Spleen (tissue), 7 donors: ENCODE measurements around the gene IQSEC1.

ENCODE experiments used
- POLR2A ChIP-seq, 3 donors: fragments of 450-650 bp; IDR thresholded peaks; one replicate each; pipeline ENCODE4 v1.5.1; 2017; ENCODE audit warnings: antibody characterized with exemption in 3 of 3, mild to moderate bottlenecking in 1 of 3
- POLR2AphosphoS5 ChIP-seq, 3 donors: sonication (generic); formaldehyde crosslinking; IDR thresholded peaks; one replicate each; pipeline ENCODE4 v1.5.1; 2017; ENCODE audit warnings: antibody characterized with exemption in 3 of 3
- TF ChIP-seq, protein P1 (sequence below), 11 experiments: fragments of 200-600 bp in 7 of 11; fragments of 450-650 bp in 4 of 11; sonication (generic) in 4 of 11; IDR thresholded peaks in 8 of 11; conservative IDR thresholded peaks in 3 of 11; 1 replicate in 7 of 11; 2 replicates in 4 of 11; pipeline versions ENCODE4 v1.4.0 to v1.8.0; 2016 to 2021; ENCODE audit warnings: antibody characterized with exemption in 11 of 11, inconsistent platforms in 4 of 11, mild to moderate bottlenecking in 1 of 11
- donor health status: DM: no; HTN: no; CAD: no; lungs with moderate emphysema.
- donor health status: DM: no; HTN: no; CAD: no.
- donor health status: DM: no; HTN: no; CAD: no.

DNA sequence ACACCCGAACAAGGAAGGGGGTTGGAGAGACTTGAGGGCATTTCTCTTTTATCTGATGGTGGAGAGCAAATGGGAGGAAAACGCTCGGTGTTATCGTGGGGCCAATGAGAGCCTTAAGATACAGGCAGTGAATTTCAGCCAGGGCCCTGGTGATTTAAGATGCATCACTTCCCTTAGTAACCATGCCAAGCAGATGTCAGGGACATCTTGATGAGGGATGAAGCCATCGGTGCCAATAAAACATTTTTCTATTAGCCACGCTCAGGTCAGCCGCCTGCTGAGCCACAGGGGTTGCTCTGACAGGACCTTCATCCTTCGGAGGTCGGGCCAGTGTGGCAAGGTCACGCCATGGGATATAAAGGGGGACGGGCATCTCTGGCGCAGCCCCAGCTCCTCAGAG, 10.6 kb downstream of the IQSEC1 start:
- TF ChIP-seq, protein P1, sequence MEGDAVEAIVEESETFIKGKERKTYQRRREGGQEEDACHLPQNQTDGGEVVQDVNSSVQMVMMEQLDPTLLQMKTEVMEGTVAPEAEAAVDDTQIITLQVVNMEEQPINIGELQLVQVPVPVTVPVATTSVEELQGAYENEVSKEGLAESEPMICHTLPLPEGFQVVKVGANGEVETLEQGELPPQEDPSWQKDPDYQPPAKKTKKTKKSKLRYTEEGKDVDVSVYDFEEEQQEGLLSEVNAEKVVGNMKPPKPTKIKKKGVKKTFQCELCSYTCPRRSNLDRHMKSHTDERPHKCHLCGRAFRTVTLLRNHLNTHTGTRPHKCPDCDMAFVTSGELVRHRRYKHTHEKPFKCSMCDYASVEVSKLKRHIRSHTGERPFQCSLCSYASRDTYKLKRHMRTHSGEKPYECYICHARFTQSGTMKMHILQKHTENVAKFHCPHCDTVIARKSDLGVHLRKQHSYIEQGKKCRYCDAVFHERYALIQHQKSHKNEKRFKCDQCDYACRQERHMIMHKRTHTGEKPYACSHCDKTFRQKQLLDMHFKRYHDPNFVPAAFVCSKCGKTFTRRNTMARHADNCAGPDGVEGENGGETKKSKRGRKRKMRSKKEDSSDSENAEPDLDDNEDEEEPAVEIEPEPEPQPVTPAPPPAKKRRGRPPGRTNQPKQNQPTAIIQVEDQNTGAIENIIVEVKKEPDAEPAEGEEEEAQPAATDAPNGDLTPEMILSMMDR (IDR thresholded peaks at IDR 0.05 in 8 of 11, conservative IDR thresholded peaks at IDR 0.05 in 3 of 11), result no peak
- TF ChIP-seq POLR2AphosphoS5 (IDR thresholded peaks at IDR 0.05), result no peak
- no peak for TF ChIP-seq POLR2A (IDR thresholded peaks at IDR 0.05)
